Measurements from ENCODE around the gene TUBGCP5. TPM values are rescaled to one million over a fixed set of nuclear protein-coding genes. Genes with fewer than 3 reads are reported as not detected.
"Not testable (repeated sequence)": the region's sequence is repeated elsewhere in the genome, so short reads cannot be mapped to it uniquely, and the experiment has no call there.

TUBGCP5 gene
- total and polyA plus RNA-seq, 10 donors: 4.6 to 27.5 (median 18.5) TPM

DNA sequence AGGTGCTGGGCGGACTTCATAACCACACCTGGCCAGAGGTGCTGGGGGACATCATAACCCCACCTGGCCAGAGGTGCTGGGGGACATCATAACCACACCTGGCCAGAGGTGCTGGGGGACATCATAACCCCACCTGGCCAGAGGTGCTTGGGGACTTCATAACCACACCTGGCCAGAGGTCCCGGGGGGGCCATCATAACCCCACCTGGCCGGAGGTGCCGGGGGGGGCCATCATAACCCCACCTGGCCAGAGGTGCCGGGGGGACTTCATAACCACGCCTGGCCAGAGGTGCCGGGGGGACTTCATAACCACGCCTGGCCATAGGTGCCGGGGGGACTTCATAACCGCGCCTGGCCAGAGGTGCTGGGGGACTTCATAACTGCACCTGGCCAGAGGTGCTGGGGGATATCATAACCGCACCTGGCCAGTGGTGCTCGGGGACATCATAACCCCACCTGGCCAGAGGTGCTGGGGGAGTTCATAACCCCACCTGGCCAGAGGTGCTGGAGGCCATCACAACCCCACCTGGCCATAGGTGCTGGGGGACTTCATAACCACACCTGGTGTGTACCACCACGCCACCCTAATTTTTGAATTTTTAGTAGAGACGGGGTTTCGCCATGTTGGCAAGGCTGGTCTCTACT, 10.7 kb upstream of the TUBGCP5 start:
- WGBS, 5 donors: 93 to 97% (median 96%) methylated on average over 7 to 16 of the region's 16 CpGs

DNA sequence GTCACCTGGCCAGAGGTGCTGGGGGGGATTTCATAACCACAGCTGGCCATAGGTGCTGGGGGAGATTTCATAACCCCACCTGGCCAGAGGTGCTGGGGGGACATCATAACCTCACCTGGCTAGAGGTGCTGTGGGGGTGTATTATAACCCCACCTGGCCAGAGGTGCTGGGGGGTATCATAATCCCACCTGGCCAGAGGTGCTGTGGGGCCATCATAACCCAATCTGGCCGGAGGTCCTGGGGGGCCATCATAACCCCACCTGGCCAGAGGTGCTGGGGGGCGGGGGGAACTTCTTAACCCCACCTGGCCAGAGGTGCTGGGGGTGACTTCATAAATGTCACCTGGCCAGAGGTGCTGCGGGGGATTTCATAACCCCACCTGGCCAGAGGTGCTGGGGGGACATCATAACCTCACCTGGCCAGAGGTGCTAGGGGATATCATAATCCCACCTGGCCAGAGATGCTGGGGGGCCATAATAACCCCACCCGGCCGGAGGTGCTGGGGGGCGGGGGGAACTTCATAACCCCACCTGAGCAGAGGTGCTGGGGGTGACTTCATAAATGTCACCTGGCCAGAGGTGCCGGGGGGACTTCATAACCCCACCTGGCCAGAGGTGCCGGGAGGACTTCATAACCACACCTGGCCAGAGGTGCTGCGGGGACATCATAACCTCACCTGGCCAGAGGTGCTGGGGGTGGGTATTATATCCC, 9.4 kb upstream of the TUBGCP5 start:
- WGBS, 5 donors: 80 to 91% (median 87%) methylated on average over 1 to 9 of the region's 9 CpGs
- H3K4me1 ChIP-seq; intact Hi-C loops (cut with DNase I; ENCODE audit: low total_unique reads): not testable (repeated sequence)

More for the DNA sequence above, 10.7 kb upstream of the TUBGCP5 start:
- intact Hi-C loops (cut with DNase I; ENCODE audit: low total_unique reads): no loop called here
- no peaks in the 10 kb centered on the region for H3K36me3 ChIP-seq
- no peak for DNase-seq
- TF ChIP-seq POLR2AphosphoS5 (IDR thresholded peaks at IDR 0.05) (no peak), POLR2A (IDR thresholded peaks at IDR 0.05) (no peak)
- TF ChIP-seq, protein P1, sequence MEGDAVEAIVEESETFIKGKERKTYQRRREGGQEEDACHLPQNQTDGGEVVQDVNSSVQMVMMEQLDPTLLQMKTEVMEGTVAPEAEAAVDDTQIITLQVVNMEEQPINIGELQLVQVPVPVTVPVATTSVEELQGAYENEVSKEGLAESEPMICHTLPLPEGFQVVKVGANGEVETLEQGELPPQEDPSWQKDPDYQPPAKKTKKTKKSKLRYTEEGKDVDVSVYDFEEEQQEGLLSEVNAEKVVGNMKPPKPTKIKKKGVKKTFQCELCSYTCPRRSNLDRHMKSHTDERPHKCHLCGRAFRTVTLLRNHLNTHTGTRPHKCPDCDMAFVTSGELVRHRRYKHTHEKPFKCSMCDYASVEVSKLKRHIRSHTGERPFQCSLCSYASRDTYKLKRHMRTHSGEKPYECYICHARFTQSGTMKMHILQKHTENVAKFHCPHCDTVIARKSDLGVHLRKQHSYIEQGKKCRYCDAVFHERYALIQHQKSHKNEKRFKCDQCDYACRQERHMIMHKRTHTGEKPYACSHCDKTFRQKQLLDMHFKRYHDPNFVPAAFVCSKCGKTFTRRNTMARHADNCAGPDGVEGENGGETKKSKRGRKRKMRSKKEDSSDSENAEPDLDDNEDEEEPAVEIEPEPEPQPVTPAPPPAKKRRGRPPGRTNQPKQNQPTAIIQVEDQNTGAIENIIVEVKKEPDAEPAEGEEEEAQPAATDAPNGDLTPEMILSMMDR (IDR thresholded peaks at IDR 0.05 in 8 of 11, conservative IDR thresholded peaks at IDR 0.05 in 3 of 11): no peak
- no peak overlapping the region for H3K27ac ChIP-seq
- H3K27me3 ChIP-seq (replicated peaks in 1 of 7): no peaks in the 10 kb centered on the region
- H3K4me3 ChIP-seq: no peak overlapping the region
- H3K4me1 ChIP-seq: no peaks in the 10 kb centered on the region
- H3K9me3 ChIP-seq: no peaks in the 10 kb centered on the region

DNA sequence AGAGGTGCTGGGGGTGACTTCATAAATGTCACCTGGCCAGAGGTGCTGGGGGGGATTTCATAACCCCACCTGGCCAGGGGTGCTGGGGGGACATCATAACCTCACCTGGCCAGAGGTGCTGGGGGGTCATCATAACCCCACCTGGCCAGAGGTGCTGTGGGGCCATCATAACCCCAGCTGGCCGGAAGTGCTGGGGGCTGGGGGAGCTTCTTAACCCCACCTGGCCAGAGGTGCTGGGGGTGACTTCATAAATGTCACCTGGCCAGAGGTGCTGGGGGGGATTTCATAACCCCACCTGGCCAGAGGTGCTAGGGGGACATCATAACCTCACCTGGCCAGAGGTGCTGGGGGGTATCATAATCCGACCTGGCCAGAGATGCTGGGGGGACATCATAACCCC, 4.6 kb upstream of the TUBGCP5 start:
- H3K36me3 ChIP-seq; H3K9me3 ChIP-seq; H3K27me3 ChIP-seq (replicated peaks in 1 of 7); DNase-seq; H3K27ac ChIP-seq; intact Hi-C loops (cut with DNase I; ENCODE audit: low total_unique reads); H3K4me3 ChIP-seq; H3K4me1 ChIP-seq: not testable (repeated sequence)
- WGBS, 5 donors: 88 to 100% (median 91%) methylated on average over 1 to 2 of the region's 2 CpGs; no CpG with 5 or more reads in 2 of the 5 donors

More for the DNA sequence above, 9.4 kb upstream of the TUBGCP5 start:
- H3K27ac ChIP-seq; H3K4me3 ChIP-seq; DNase-seq; H3K9me3 ChIP-seq; H3K27me3 ChIP-seq (replicated peaks in 1 of 7); H3K36me3 ChIP-seq: not testable (repeated sequence)

DNA sequence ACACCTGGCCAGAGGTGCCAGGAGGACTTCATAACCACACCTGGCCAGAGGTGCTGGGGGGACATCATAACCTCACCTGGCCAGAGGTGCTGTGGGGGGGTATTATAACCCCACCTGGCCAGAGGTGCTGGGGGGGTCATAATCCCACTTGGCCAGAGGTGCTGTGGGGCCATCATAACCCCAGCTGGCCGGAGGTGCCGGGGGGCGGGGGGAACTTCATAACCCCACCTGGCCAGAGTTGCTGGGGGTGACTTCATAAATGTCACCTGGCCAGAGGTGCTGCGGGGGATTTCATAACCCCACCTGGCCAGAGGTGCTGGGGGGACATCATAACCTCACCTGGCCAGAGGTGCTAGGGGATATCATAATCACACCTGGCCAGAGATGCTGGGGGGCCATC, 4.2 kb upstream of the TUBGCP5 start:
- H3K4me1 ChIP-seq: peaks cover 0 to 12% (median 9%) of the 10 kb centered on the region in 6 donors
- H3K9me3 ChIP-seq; DNase-seq; H3K27ac ChIP-seq; intact Hi-C loops (cut with DNase I; ENCODE audit: low total_unique reads); H3K27me3 ChIP-seq (replicated peaks in 1 of 7); H3K4me3 ChIP-seq; H3K36me3 ChIP-seq: not testable (repeated sequence)
- WGBS, 5 donors: 93 to 100% (median 96%) methylated on average over 4 of the region's 4 CpGs; no CpG with 5 or more reads in 1 of the 5 donors

DNA sequence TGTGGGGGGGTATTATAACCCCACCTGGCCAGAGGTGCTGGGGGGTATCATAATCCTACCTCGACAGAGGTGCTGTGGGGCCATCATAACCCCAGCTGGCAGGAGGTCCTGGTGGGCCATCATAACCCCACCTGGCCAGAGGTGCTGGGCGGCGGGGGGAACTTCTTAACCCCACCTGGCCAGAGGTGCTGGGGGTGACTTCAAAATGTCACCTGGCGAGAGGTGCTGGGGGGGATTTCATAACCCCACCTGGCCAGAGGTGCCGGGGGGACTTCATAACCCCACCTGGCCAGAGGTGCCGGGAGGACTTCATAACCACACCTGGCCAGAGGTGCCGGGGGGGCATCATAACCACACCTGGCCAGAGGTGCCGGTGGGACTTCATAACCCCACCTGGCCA, 2.4 kb upstream of the TUBGCP5 start:
- H3K27ac ChIP-seq; H3K27me3 ChIP-seq (replicated peaks in 1 of 7); intact Hi-C loops (cut with DNase I; ENCODE audit: low total_unique reads); H3K4me3 ChIP-seq; H3K9me3 ChIP-seq; DNase-seq; H3K36me3 ChIP-seq: not testable (repeated sequence)
- peaks cover 0 to 29% (median 21%) of the 10 kb centered on the region in 6 donors for H3K4me1 ChIP-seq
- WGBS, 5 donors: 60 to 98% (median 93%) methylated on average over 3 to 8 of the region's 8 CpGs

DNA sequence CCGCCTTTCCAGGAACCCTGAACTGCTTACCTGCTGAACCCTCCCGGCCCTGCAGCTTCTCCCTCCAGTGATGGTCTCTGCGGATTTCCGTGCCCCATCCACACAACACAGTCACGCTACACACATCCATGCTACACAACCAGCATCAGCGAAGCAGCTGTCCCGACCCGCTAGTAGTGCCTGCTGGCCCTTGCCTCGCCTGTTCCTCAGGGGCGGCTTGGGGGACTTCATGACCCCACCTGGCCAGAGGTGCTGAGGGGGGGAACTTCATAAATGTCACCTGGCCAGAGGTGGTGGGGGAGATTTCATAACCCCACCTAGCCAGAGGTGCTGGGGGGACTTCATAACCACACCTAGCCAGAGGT, 530 bp upstream of the TUBGCP5 start:
- Histone ChIP-seq H3K9me3 (no peaks in the 10 kb centered on the region), H3K27ac (peak overlapping the region in 6 of 8 donors; percentile 59 to 87 (median 86)), H3K4me1 (peaks cover 0 to 38% (median 21%) of the 10 kb centered on the region in 6 donors), H3K27me3 (replicated peaks in 1 of 7) (no peaks in the 10 kb centered on the region), H3K36me3 (peaks cover 0 to 17% (median 2%) of the 10 kb centered on the region in 6 donors), H3K4me3 (peak overlapping the region; percentile 85 to 99 (median 96))
- DNase-seq: peak; percentile 84
- intact Hi-C loops (cut with DNase I; ENCODE audit: low total_unique reads): loop anchor here (5.0 to 10.0 kb wide), 2 partner anchors 55 to 203 kb away; partner anchors contain the start of genes CYFIP1 and NIPA2
- WGBS, 5 donors: 40 to 65% (median 47%) methylated on average over 7 to 10 of the region's 10 CpGs
- TF ChIP-seq, protein P1 (IDR thresholded peaks at IDR 0.05 in 8 of 11, conservative IDR thresholded peaks at IDR 0.05 in 3 of 11): peak in 1 of 11 experiments; percentile 1
- TF ChIP-seq POLR2A (IDR thresholded peaks at IDR 0.05): no peak

Data from spleen (tissue), 11 donors.